DND-41 (cell line): ENCODE data around the gene ARL5C.

Experiments
- ATAC-seq: fragments of 200-7000 bp; cut with Tn5 transposase; 3 replicates; pipeline ENCODE4 v1.9.1; 2021; ENCODE audit warnings: low read depth; ENCODE audit not compliant: insufficient read depth
- DNase-seq: peaks from one replicate; pipeline ENCODE4 v3.0.0-alpha.2; 2020
- H2AFZ ChIP-seq: 2 replicates; pipeline ENCODE4 v1.6.0; 2012; ENCODE audit warnings: low read depth, low read length
- H3K27ac ChIP-seq: 2 replicates; pipeline ENCODE4 v1.5.1; 2012; ENCODE audit warnings: low read length, inconsistent platforms
- H3K27me3 ChIP-seq: fragments of 200-600 bp; sonication (generic); 2 replicates; pipeline ENCODE4 v1.6.0; 2012; ENCODE audit warnings: low read length, mild to moderate bottlenecking, inconsistent platforms; ENCODE audit not compliant: insufficient read depth, poor library complexity
- H3K36me3 ChIP-seq: 2 replicates; pipeline ENCODE4 v1.5.1; 2012; ENCODE audit warnings: low read length, inconsistent platforms; ENCODE audit not compliant: insufficient read depth
- H3K4me1 ChIP-seq: 2 replicates; pipeline ENCODE4 v1.5.1; 2012; ENCODE audit warnings: mild to moderate bottlenecking, low read length; ENCODE audit not compliant: insufficient read depth
- H3K4me2 ChIP-seq: 2 replicates; pipeline ENCODE4 v1.6.0; 2012; ENCODE audit warnings: mild to moderate bottlenecking, moderate library complexity, low read length, inconsistent platforms; ENCODE audit not compliant: insufficient read depth
- H3K4me3 ChIP-seq, 2 experiments: fragments of 200-600 bp in 1 of 2; shearing (Covaris generic) in 1 of 2; 2 replicates each; pipeline ENCODE4 v1.5.1; 2012 to 2016; ENCODE audit warnings: inconsistent platforms in 2 of 2, low read length in 2 of 2, mild to moderate bottlenecking in 2 of 2, low read depth in 1 of 2, moderate library complexity in 1 of 2
- H3K79me2 ChIP-seq: 2 replicates; pipeline ENCODE4 v1.6.0; 2012; ENCODE audit warnings: low read length, inconsistent platforms; ENCODE audit not compliant: insufficient read depth
- H3K9ac ChIP-seq: 2 replicates; pipeline ENCODE4 v1.6.0; 2012; ENCODE audit warnings: low read depth, mild to moderate bottlenecking, inconsistent platforms, low read length, moderate library complexity
- H3K9me3 ChIP-seq: 2 replicates; pipeline ENCODE4 v1.5.1; 2012; ENCODE audit warnings: low read length, moderate library complexity, mild to moderate bottlenecking, inconsistent platforms; ENCODE audit not compliant: insufficient read depth, severe bottlenecking
- H4K20me1 ChIP-seq: 2 replicates; pipeline ENCODE4 v1.6.0; 2012; ENCODE audit warnings: low read length; ENCODE audit not compliant: insufficient read depth
- CTCF ChIP-seq: IDR thresholded peaks from 2 replicates; pipeline ENCODE4 v1.5.1; 2012; ENCODE audit warnings: borderline replicate concordance, low read length, moderate library complexity, mild to moderate bottlenecking; ENCODE audit not compliant: poor library complexity, severe bottlenecking; ENCODE audit errors: extremely low read depth
- EZH2 ChIP-seq: IDR thresholded peaks from 3 replicates; pipeline ENCODE4 v1.6.1; 2012; ENCODE audit warnings: borderline replicate concordance, low read depth, mild to moderate bottlenecking, moderate library complexity, low read length, inconsistent platforms; ENCODE audit not compliant: severe bottlenecking

ARL5C gene

GRCh38 chr17:39107973-39108372 is 58.0 kb downstream of the ARL5C start:
- Histone ChIP-seq H3K36me3 (no peaks in the 10 kb centered on the region), H3K27me3 (no peaks in the 10 kb centered on the region), H3K4me3 (no peak overlapping the region), H3K4me2 (no peak overlapping the region), H3K9ac (no peak overlapping the region), H4K20me1 (no peaks in the 10 kb centered on the region), H3K9me3 (no peaks in the 10 kb centered on the region), H3K79me2 (no peaks in the 10 kb centered on the region), H3K4me1 (no peaks in the 10 kb centered on the region), H3K27ac (no peak overlapping the region), H2AFZ (no peak overlapping the region)
- DNase-seq, result no peak
- ATAC-seq, result no peak
- TF ChIP-seq EZH2 (no peak), CTCF (no peak)

GRCh38 chr17:39107155-39107554 is 58.8 kb downstream of the ARL5C start:
- H4K20me1 ChIP-seq, result no peaks in the 10 kb centered on the region
- H3K4me1 ChIP-seq, result no peaks in the 10 kb centered on the region
- H3K27ac ChIP-seq, result no peak overlapping the region
- H2AFZ ChIP-seq, result no peak overlapping the region
- ATAC-seq, result no peak
- no peaks in the 10 kb centered on the region for H3K9me3 ChIP-seq
- TF ChIP-seq CTCF (no peak), EZH2 (no peak)
- no peaks in the 10 kb centered on the region for H3K79me2 ChIP-seq
- DNase-seq, result no peak
- no peak overlapping the region for H3K4me2 ChIP-seq
- no peak overlapping the region for H3K4me3 ChIP-seq
- H3K27me3 ChIP-seq, result no peaks in the 10 kb centered on the region
- H3K36me3 ChIP-seq, result no peaks in the 10 kb centered on the region
- no peak overlapping the region for H3K9ac ChIP-seq
